GM12891 (cell line): ENCODE measurements around the gene PPP4R1.

Experiments
- PAX5 ChIP-seq: IDR thresholded peaks from 2 replicates; pipeline ENCODE4 v1.6.1; 2011; ENCODE audit warnings: low read length, moderate library complexity, mild to moderate bottlenecking; ENCODE audit not compliant: insufficient read depth, severe bottlenecking
- POLR2A ChIP-seq: IDR thresholded peaks from 2 replicates; pipeline ENCODE4 v1.6.1; 2011; ENCODE audit warnings: low read depth, low read length, control low read depth
- POLR2AphosphoS5 ChIP-seq: IDR thresholded peaks from 2 replicates; pipeline ENCODE4 v1.6.1; 2011; ENCODE audit warnings: low read depth, low read length, control low read depth
- POU2F2 ChIP-seq: IDR thresholded peaks from 2 replicates; pipeline ENCODE4 v1.6.1; 2011; ENCODE audit warnings: low read depth, mild to moderate bottlenecking, control low read depth, low read length, moderate library complexity
- SPI1 ChIP-seq: IDR thresholded peaks from 2 replicates; pipeline ENCODE4 v1.6.1; 2011; ENCODE audit warnings: low read depth, low read length, control low read depth
- TAF1 ChIP-seq: IDR thresholded peaks from 2 replicates; pipeline ENCODE4 v1.6.1; 2011; ENCODE audit warnings: low read depth, low read length, control low read depth

DNA sequence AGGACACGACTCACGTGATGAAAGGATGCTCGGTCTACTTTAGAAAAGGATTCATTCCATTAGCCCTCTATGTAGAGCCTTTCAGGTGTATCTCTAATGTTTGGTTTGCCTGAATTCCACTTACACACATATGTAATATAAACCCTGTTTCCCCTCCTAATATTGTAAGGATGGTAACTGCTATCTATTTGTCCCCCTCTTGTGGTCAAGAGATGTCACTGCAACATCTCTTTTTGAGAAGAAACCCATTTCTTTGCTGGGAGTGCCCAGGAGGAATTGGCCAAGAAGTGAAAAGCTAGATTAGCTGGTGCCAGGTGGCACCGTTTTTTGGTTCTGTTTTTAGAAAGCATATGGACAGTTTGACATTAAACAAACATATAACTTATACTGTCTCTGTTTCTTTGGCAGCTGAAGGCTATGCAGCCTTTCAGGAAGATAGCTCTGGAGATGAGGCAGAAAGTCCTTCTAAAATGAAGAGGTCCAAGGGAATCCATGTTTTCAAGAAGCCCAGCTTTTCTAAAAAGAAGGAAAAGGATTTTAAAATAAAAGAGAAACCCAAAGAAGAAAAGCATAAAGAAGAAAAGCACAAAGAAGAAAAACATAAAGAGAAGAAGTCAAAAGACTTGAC is 97.8 kb downstream of the PPP4R1 start:
- TF ChIP-seq POLR2AphosphoS5 (no peak), POLR2A (no peak), TAF1 (no peak), SPI1 (no peak), PAX5 (no peak), POU2F2 (no peak)
